Measurements from ENCODE around the gene TGFB1. TPM values are rescaled to one million over a fixed set of nuclear protein-coding genes. Genes with fewer than 3 reads are reported as not detected.
A peak's percentile ranks its signal among the peaks of the same experiment; 100 is the strongest.

Gene TGFB1
- total and polyA plus RNA-seq, 2 of the 13 experiments (the other 11 are each of a cell fraction or from before 2014, with no cell fraction given), result 4.1 to 5.4 TPM

DNA sequence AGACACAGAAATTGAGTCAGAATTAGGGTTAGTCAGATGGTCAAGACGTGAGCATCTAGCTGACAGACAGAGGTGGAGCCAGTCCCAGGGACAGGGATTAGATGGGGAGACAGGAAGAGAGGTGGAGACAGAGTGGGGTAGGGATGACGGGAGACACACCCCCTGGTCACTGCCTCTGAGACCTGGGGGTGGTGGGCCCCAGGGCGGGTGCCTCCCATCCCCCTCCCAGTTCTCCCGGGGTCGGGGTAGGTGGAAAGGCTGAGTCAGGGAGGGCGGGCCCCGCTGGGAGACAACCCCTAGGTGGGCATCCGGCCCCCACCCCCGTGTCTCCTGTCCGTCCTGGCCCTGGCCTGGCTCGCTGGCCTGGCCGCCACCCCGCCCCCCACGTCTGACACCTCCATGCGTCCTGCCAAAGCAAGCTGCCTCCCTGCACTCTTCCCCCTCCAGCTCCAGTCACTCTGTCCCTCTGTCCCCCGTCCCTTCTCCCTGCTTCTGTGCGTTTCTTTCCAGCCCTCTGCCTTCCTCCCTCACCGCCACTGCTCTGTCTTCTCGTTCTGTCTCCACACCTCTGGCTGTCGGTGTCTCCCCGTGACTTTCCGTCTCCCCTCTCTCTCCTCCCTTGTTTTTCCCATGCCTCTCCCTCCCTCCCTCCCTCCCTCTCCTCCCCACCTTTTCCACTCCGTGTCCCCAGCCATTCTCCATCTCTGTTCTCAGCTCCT lies 28.6 kb downstream of the TGFB1 start (continued):
- TF ChIP-seq ZNF720 (CRISPR knock-in tag; IDR thresholded peaks at IDR 0.05) (no peak), ZNF441 (CRISPR knock-in tag; IDR thresholded peaks at IDR 0.05; ENCODE audit: borderline replicate concordance) (no peak), ELF3 (CRISPR knock-in tag; IDR thresholded peaks at IDR 0.05) (peak; percentile 34; the same call in 1 of the 2 replicates), NR2F2 (IDR thresholded peaks at IDR 0.05; ENCODE audit: borderline replicate concordance, low read depth) (peak; percentile 23; the same call in 1 of the 2 replicates), KDM3A (CRISPR knock-in tag; IDR thresholded peaks at IDR 0.05; ENCODE audit: low read depth) (peak; percentile 80; the same call in 1 of the 2 replicates), FOXK1 (CRISPR knock-in tag; IDR thresholded peaks at IDR 0.05; ENCODE audit: borderline replicate concordance, low read depth) (peak; percentile 20; the same call in 1 of the 2 replicates), ZMYM3 (CRISPR knock-in tag; IDR thresholded peaks at IDR 0.05) (no peak), SALL2 (CRISPR knock-in tag; IDR thresholded peaks at IDR 0.05) (0 out of 2 replicates have a peak, but pooled peaks have one; percentile 38), MIXL1 (CRISPR knock-in tag; IDR thresholded peaks at IDR 0.05) (peak; percentile 27; the same call in 1 of the 2 replicates), ETV5 (CRISPR knock-in tag; IDR thresholded peaks at IDR 0.05; ENCODE audit: borderline replicate concordance) (peak; percentile 92), MTA1 (CRISPR knock-in tag; IDR thresholded peaks at IDR 0.05; ENCODE audit: borderline replicate concordance) (no peak), MTA3 (CRISPR knock-in tag; IDR thresholded peaks at IDR 0.05) (no peak), MEIS2 (CRISPR knock-in tag; IDR thresholded peaks at IDR 0.05) (no peak), ZNF678 (CRISPR knock-in tag; IDR thresholded peaks at IDR 0.05) (no peak), SPEN (CRISPR knock-in tag; IDR thresholded peaks at IDR 0.05; ENCODE audit: low read depth) (no peak), GATA4 (IDR thresholded peaks at IDR 0.05; ENCODE audit: borderline replicate concordance, low read depth) (0 out of 2 replicates have a peak, but pooled peaks have one; percentile 37)
- TF ChIP-seq, protein P1, sequence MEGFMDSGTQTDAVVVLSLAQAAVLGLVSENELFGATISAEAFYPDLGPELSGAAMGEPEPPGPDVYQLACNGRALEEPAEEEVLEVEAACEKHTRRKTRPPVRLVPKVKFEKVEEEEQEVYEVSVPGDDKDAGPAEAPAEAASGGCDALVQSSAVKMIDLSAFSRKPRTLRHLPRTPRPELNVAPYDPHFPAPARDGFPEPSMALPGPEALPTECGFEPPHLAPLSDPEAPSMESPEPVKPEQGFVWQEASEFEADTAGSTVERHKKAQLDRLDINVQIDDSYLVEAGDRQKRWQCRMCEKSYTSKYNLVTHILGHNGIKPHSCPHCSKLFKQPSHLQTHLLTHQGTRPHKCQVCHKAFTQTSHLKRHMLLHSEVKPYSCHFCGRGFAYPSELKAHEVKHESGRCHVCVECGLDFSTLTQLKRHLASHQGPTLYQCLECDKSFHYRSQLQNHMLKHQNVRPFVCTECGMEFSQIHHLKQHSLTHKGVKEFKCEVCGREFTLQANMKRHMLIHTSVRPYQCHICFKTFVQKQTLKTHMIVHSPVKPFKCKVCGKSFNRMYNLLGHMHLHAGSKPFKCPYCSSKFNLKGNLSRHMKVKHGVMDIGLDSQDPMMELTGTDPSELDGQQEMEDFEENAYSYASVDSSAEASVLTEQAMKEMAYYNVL (CRISPR knock-in tag; IDR thresholded peaks at IDR 0.05; ENCODE audit: borderline replicate concordance), result peak; percentile 63; the same call in 1 of the 2 replicates
- TF ChIP-seq, protein P2, sequence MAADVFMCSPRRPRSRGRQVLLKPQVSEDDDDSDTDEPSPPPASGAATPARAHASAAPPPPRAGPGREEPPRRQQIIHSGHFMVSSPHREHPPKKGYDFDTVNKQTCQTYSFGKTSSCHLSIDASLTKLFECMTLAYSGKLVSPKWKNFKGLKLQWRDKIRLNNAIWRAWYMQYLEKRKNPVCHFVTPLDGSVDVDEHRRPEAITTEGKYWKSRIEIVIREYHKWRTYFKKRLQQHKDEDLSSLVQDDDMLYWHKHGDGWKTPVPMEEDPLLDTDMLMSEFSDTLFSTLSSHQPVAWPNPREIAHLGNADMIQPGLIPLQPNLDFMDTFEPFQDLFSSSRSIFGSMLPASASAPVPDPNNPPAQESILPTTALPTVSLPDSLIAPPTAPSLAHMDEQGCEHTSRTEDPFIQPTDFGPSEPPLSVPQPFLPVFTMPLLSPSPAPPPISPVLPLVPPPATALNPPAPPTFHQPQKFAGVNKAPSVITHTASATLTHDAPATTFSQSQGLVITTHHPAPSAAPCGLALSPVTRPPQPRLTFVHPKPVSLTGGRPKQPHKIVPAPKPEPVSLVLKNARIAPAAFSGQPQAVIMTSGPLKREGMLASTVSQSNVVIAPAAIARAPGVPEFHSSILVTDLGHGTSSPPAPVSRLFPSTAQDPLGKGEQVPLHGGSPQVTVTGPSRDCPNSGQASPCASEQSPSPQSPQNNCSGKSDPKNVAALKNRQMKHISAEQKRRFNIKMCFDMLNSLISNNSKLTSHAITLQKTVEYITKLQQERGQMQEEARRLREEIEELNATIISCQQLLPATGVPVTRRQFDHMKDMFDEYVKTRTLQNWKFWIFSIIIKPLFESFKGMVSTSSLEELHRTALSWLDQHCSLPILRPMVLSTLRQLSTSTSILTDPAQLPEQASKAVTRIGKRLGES (CRISPR knock-in tag; IDR thresholded peaks at IDR 0.05; ENCODE audit: borderline replicate concordance), result no peak
- TF ChIP-seq, protein P3, sequence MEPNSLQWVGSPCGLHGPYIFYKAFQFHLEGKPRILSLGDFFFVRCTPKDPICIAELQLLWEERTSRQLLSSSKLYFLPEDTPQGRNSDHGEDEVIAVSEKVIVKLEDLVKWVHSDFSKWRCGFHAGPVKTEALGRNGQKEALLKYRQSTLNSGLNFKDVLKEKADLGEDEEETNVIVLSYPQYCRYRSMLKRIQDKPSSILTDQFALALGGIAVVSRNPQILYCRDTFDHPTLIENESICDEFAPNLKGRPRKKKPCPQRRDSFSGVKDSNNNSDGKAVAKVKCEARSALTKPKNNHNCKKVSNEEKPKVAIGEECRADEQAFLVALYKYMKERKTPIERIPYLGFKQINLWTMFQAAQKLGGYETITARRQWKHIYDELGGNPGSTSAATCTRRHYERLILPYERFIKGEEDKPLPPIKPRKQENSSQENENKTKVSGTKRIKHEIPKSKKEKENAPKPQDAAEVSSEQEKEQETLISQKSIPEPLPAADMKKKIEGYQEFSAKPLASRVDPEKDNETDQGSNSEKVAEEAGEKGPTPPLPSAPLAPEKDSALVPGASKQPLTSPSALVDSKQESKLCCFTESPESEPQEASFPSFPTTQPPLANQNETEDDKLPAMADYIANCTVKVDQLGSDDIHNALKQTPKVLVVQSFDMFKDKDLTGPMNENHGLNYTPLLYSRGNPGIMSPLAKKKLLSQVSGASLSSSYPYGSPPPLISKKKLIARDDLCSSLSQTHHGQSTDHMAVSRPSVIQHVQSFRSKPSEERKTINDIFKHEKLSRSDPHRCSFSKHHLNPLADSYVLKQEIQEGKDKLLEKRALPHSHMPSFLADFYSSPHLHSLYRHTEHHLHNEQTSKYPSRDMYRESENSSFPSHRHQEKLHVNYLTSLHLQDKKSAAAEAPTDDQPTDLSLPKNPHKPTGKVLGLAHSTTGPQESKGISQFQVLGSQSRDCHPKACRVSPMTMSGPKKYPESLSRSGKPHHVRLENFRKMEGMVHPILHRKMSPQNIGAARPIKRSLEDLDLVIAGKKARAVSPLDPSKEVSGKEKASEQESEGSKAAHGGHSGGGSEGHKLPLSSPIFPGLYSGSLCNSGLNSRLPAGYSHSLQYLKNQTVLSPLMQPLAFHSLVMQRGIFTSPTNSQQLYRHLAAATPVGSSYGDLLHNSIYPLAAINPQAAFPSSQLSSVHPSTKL (CRISPR knock-in tag; IDR thresholded peaks at IDR 0.05), result peak; percentile 67

All from HepG2 (cell line).